GM12865 (cell line): ENCODE measurements around the gene CHRNA4.

ENCODE experiments used
- DNase-seq: peaks from one replicate; pipeline ENCODE4 v3.0.0; 2010; ENCODE audit warnings: low read depth
- H3K4me3 ChIP-seq: 2 replicates; pipeline ENCODE4 v1.5.1; 2011; ENCODE audit warnings: mild to moderate bottlenecking, low read depth, low read length, control low read depth
- TF ChIP-seq, protein P1 (sequence below): IDR thresholded peaks from 2 replicates; pipeline ENCODE4 v1.5.1; 2011; ENCODE audit warnings: low read length, control low read depth, low read depth, inconsistent platforms; ENCODE audit not compliant: insufficient read depth; ENCODE audit errors: missing control alignments

CHRNA4 gene

DNA sequence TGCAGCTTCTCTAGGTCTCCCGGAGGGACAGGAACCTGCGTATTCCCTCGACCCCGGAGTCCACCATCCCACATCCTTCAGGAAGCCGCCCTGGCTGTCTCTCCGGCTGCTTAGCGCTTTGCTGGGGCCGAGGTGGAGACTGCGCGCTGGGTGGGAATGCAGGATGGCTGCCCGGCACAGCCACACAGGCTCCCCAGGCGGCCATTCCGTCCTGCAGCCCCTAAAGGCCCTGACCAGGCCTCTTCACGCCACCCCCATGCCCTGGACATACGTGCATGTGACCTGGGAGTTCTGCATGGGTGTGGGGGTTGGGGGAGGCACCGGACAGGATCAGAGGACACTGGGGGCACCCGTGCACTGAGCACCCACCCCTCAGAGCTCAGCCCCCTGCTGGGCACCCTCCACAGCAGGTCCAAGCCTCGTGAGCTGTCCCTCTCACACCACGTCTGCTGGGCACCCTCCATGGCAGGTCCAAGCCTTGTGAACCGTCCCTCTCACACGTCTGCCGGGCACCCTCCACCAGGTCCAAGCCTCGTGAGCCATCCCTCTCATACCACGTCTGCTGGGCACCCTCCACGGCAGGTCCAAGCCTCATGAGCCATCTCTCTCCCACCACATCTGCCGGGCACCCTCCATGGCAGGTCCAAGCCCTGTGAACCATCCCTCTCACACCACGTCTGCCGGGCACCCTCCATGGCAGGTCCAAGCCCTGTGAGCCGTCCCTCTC, 40.4 kb upstream of the CHRNA4 start:
- TF ChIP-seq, protein P1, sequence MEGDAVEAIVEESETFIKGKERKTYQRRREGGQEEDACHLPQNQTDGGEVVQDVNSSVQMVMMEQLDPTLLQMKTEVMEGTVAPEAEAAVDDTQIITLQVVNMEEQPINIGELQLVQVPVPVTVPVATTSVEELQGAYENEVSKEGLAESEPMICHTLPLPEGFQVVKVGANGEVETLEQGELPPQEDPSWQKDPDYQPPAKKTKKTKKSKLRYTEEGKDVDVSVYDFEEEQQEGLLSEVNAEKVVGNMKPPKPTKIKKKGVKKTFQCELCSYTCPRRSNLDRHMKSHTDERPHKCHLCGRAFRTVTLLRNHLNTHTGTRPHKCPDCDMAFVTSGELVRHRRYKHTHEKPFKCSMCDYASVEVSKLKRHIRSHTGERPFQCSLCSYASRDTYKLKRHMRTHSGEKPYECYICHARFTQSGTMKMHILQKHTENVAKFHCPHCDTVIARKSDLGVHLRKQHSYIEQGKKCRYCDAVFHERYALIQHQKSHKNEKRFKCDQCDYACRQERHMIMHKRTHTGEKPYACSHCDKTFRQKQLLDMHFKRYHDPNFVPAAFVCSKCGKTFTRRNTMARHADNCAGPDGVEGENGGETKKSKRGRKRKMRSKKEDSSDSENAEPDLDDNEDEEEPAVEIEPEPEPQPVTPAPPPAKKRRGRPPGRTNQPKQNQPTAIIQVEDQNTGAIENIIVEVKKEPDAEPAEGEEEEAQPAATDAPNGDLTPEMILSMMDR = no peak
- DNase-seq = no peak
- no peak overlapping the region for H3K4me3 ChIP-seq

DNA sequence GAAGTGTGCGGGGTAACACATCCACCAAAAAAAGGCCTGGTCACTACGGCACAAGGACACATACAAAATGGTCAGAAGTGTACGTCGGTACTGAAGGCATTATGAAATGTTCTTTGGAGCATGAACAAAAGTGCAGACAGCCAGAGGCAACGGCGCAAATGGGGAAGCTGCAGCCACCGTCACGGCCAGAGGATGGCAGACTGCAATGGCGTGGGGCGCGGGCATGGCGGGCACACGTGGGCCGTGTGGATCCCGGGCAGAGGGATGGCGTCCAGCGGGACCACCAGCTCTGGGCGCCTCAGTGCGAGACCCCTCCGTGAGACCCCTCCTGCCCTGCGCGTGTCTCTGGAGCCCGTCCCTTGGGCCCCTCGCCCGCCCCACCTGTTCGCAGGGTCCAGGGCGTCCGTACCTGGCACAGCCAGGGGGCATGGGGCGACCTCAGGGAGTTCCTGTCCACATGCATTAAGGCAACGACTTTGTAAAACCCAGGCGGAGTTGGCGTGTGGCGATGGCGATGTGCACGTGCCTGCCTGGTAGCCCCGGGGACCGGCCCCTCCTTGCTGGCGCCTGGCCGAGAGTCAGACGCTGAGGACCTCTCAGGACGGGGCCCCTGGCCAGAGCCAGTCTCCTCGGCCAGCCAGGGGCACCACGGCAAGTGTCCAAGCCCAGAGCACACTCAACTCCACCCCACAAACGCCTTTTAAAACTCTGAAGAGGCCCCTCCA, 39.5 kb upstream of the CHRNA4 start:
- no peak for DNase-seq
- TF ChIP-seq, protein P1 = no peak
- H3K4me3 ChIP-seq = no peak overlapping the region

DNA sequence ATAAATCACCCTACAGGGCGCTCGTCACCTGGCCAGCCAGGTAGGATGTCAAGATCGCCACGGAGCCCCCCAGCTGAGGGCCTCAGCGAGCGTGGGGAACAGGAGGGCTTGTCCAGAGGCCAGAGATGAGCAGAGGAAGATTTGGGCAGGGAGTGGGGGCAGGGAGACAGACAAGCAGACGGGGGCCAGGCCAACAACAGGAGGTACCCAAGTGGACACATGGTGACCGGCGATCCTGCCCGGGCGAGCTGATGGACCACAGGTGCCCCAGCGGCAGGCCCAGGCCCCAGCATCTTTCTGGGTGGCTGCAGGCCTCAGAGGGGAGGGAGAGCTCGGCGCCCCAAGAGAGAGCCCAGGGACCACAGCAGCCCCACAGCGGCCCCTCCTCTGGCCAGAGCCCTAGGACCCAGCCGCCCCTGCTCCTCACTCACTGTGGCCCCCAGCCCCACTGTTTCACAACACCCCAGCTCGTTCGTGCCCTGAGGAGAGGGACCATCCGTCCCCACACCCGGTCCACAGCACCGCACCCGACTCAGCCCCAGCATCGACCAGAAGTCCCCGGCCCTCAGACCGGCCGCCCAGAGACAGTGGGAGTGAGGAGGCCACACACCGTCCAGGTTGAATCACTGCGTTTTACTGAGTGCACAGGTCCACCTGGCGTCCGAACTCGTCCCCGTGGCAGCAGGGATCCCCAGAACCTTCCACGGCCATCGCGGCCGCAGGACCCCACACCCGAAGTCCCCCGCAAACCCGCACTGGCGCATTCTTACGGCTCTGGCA, 38.6 kb upstream of the CHRNA4 start:
- H3K4me3 ChIP-seq = no peak overlapping the region
- TF ChIP-seq, protein P1 = no peak
- no peak for DNase-seq

DNA sequence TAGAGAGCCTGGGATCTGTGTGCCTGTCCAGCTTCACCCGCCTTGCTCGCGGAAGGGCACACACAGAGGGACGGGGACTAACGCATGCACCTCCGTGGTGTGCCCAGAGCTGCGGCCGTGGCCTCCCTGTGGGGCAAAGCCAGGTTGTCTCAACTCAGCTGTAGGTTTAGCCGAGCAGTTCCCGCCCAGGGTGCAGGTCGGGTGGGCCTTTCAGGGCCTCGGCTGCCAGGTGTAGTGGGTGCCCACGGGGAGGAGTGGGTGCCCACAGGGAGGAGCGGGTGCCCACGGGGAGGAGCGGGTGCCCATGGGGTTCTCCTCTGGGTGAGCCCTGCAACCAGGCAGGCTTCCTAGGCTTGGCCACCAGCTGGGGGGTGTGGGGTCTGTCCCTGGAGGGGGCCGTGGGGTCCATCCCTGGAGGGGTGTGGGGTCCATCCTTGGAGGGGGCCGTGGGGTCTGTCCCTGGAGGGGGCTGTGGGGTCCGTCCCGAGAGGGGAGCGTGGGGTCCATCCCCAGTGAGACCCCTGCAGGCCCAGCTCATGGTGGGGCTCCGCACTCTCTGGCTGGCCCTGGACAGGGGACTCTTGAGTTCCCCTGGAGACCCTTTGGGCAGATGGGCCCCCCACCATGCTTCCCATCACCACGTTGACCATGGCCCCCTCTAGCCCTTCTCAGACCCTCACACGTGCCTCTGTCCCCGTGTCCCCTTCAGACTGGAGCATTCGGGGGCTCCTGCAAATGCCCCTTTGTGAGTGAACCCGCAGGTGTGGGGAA, 37.8 kb upstream of the CHRNA4 start:
- no peak overlapping the region for H3K4me3 ChIP-seq
- DNase-seq = no peak
- TF ChIP-seq, protein P1 = no peak

DNA sequence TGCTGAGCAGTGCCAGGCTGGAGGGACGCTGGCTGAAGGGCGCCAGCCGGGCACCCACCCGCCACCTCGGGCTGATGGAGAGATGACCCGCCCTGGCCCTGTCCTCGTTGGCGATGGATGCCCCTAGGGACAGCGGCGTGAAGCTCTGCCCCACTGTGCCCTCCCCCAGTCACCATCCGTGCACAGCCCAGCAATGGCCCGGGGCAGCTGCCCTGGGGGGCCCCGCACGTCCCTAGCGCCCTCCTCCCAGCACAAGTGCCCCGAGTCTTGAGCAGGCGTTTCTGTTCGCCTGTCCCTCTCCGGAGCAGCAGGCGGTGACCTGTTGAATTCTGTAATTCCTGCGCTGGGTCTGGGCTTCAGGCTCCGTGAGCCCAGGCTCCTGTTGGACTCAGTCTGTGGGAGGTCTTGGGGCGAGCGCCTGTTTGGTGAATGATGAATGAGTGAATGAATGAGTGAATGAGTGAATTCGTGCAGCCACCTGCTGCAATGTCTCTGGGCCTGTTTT, 36.8 kb upstream of the CHRNA4 start:
- TF ChIP-seq, protein P1 = no peak
- no peak overlapping the region for H3K4me3 ChIP-seq
- DNase-seq = no peak

DNA sequence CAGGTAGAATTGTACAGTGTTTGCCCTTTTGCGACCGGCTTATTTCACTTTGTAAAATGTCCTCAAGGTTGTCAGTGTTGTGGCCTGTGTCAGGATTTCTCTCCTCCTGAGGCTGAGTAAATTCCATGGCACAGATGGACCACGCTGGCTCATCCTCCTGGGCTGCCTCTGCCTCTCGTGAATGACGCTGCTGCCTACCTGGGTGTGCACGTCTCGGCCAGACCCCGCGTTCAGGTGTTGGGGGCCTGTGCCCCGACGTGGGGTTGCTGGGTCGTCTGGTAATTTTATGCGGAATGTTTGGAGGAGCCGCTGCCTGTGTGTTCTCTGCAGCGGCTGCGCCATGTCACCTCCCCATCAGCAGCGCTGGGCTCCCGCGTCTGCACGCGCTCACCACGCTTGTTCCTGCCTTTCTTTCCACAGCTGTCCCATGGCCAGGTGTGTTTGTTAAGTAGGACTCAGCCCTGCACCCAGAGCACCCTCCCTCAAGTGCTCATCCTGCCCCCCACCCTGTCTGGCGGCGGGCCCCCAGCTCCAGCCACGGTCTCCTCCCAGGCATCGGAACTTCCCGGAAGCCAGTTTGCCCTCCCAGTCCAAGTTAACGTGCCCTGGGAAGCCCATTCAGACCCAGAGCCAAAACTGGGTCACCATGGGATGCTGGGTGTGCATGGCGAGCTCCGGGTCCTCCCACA, 36.1 kb upstream of the CHRNA4 start:
- no peak overlapping the region for H3K4me3 ChIP-seq
- no peak for DNase-seq
- TF ChIP-seq, protein P1 = no peak
